ENCODE data around the gene SEMA3E.

The SEMA3E gene

GRCh38 chr7:83655951-83656556, 7.1 kb upstream of the SEMA3E start:
- H3K14ac ChIP-seq (ENCODE audit: low read length in 2 of 2), result no peak overlapping the region
- DNase-seq, result peak; percentile 66

GRCh38 chr7:83652481-83652880, 3.5 kb upstream of the SEMA3E start:
- H3K14ac ChIP-seq (ENCODE audit: low read length in 2 of 2), result no peak overlapping the region
- no peak overlapping the region for H3K4ac ChIP-seq (ENCODE audit: low read depth in 1 of 2, low read length in 2 of 2)
- H2BK15ac ChIP-seq (ENCODE audit: low read depth, poor library complexity, severe bottlenecking), result no peak overlapping the region
- peaks cover 3% of the 10 kb centered on the region for H3K4me1 ChIP-seq (ENCODE audit: control insufficient read depth, insufficient read depth, low read depth, low read length)
- H3K4me3 ChIP-seq (ENCODE audit: insufficient read depth in 1 of 2, low read depth in 1 of 2, low read length in 2 of 2), result no peak overlapping the region
- H2BK12ac ChIP-seq (ENCODE audit: low read length in 2 of 2), result no peak overlapping the region
- H4K91ac ChIP-seq (ENCODE audit: low read length), result no peak overlapping the region
- no peaks in the 10 kb centered on the region for H3K27me3 ChIP-seq (ENCODE audit: control insufficient read depth in 1 of 2, insufficient read depth in 1 of 2, low read length in 2 of 2)
- no peaks in the 10 kb centered on the region for H3K9me3 ChIP-seq (ENCODE audit: control insufficient read depth, low read length)
- no peak overlapping the region for H4K8ac ChIP-seq (ENCODE audit: low read length)
- H3K27ac ChIP-seq (ENCODE audit: low read length, poor library complexity, severe bottlenecking), result no peak overlapping the region
- no peak overlapping the region for H2BK120ac ChIP-seq (ENCODE audit: low read depth, low read length)
- no peak overlapping the region for H2AK5ac ChIP-seq (ENCODE audit: low read length, severe bottlenecking)
- H2BK5ac ChIP-seq (ENCODE audit: low read depth, low read length, poor library complexity, severe bottlenecking), result no peak overlapping the region
- no peaks in the 10 kb centered on the region for H3K79me1 ChIP-seq (replicated peaks; ENCODE audit: low read length, poor library complexity, severe bottlenecking)
- no peak overlapping the region for H3K18ac ChIP-seq (ENCODE audit: low read depth in 1 of 2, low read length in 2 of 2)
- no peak for DNase-seq
- H3K4me2 ChIP-seq (ENCODE audit: low read length, poor library complexity, severe bottlenecking), result no peak overlapping the region
- 100% methylated on average over 1 of the region's 1 CpG for WGBS
- H2AFZ ChIP-seq (ENCODE audit: low read depth, low read length), result no peak overlapping the region
- H3K36me3 ChIP-seq (ENCODE audit: control insufficient read depth in 1 of 2, insufficient read depth in 2 of 2, low read depth in 1 of 2, low read length in 2 of 2), result no peaks in the 10 kb centered on the region
- no peak overlapping the region for H3K23ac ChIP-seq (ENCODE audit: low read length in 2 of 2)
- no peak overlapping the region for H3K9ac ChIP-seq (ENCODE audit: low read length)

More at GRCh38 chr7:83655951-83656556, 7.1 kb upstream of the SEMA3E start:
- Histone ChIP-seq H3K27me3 (ENCODE audit: control insufficient read depth in 1 of 2, insufficient read depth in 1 of 2, low read length in 2 of 2) (no peaks in the 10 kb centered on the region), H3K9me3 (ENCODE audit: control insufficient read depth, low read length) (no peaks in the 10 kb centered on the region), H3K4me2 (ENCODE audit: low read length, poor library complexity, severe bottlenecking) (no peak overlapping the region), H4K91ac (ENCODE audit: low read length) (no peak overlapping the region), H2BK5ac (ENCODE audit: low read depth, low read length, poor library complexity, severe bottlenecking) (no peak overlapping the region), H2BK12ac (ENCODE audit: low read length in 2 of 2) (no peak overlapping the region), H2AK5ac (ENCODE audit: low read length, severe bottlenecking) (no peak overlapping the region), H3K4me1 (ENCODE audit: control insufficient read depth, insufficient read depth, low read depth, low read length) (no peaks in the 10 kb centered on the region), H2BK15ac (ENCODE audit: low read depth, poor library complexity, severe bottlenecking) (no peak overlapping the region), H3K18ac (ENCODE audit: low read depth in 1 of 2, low read length in 2 of 2) (no peak overlapping the region), H3K4me3 (ENCODE audit: insufficient read depth in 1 of 2, low read depth in 1 of 2, low read length in 2 of 2) (no peak overlapping the region), H3K27ac (ENCODE audit: low read length, poor library complexity, severe bottlenecking) (no peak overlapping the region), H2AFZ (ENCODE audit: low read depth, low read length) (no peak overlapping the region), H3K23ac (ENCODE audit: low read length in 2 of 2) (no peak overlapping the region), H3K4ac (ENCODE audit: low read depth in 1 of 2, low read length in 2 of 2) (no peak overlapping the region), H4K8ac (ENCODE audit: low read length) (no peak overlapping the region), H2BK120ac (ENCODE audit: low read depth, low read length) (no peak overlapping the region), H3K79me1 (replicated peaks; ENCODE audit: low read length, poor library complexity, severe bottlenecking) (no peaks in the 10 kb centered on the region), H3K36me3 (ENCODE audit: control insufficient read depth in 1 of 2, insufficient read depth in 2 of 2, low read depth in 1 of 2, low read length in 2 of 2) (no peaks in the 10 kb centered on the region), H3K9ac (ENCODE audit: low read length) (no peak overlapping the region)
- WGBS, result 5% methylated on average over 2 of the region's 2 CpGs

GRCh38 chr7:83649701-83650100, 762 bp upstream of the SEMA3E start:
- Histone ChIP-seq H2AK5ac (ENCODE audit: low read length, severe bottlenecking) (no peak overlapping the region), H2AFZ (ENCODE audit: low read depth, low read length) (no peak overlapping the region), H3K79me1 (replicated peaks; ENCODE audit: low read length, poor library complexity, severe bottlenecking) (no peaks in the 10 kb centered on the region), H2BK120ac (ENCODE audit: low read depth, low read length) (no peak overlapping the region), H3K4me3 (ENCODE audit: insufficient read depth in 1 of 2, low read depth in 1 of 2, low read length in 2 of 2) (no peak overlapping the region), H3K4me2 (ENCODE audit: low read length, poor library complexity, severe bottlenecking) (no peak overlapping the region), H3K27me3 (ENCODE audit: control insufficient read depth in 1 of 2, insufficient read depth in 1 of 2, low read length in 2 of 2) (no peaks in the 10 kb centered on the region), H3K18ac (ENCODE audit: low read depth in 1 of 2, low read length in 2 of 2) (no peak overlapping the region), H3K4ac (ENCODE audit: low read depth in 1 of 2, low read length in 2 of 2) (no peak overlapping the region), H4K8ac (ENCODE audit: low read length) (no peak overlapping the region), H3K23ac (ENCODE audit: low read length in 2 of 2) (no peak overlapping the region), H2BK12ac (ENCODE audit: low read length in 2 of 2) (no peak overlapping the region), H4K91ac (ENCODE audit: low read length) (no peak overlapping the region), H2BK15ac (ENCODE audit: low read depth, poor library complexity, severe bottlenecking) (no peak overlapping the region), H3K14ac (ENCODE audit: low read length in 2 of 2) (no peak overlapping the region), H3K9ac (ENCODE audit: low read length) (no peak overlapping the region), H2BK5ac (ENCODE audit: low read depth, low read length, poor library complexity, severe bottlenecking) (no peak overlapping the region), H3K36me3 (ENCODE audit: control insufficient read depth in 1 of 2, insufficient read depth in 2 of 2, low read depth in 1 of 2, low read length in 2 of 2) (no peaks in the 10 kb centered on the region), H3K4me1 (ENCODE audit: control insufficient read depth, insufficient read depth, low read depth, low read length) (peaks cover 3% of the 10 kb centered on the region), H3K27ac (ENCODE audit: low read length, poor library complexity, severe bottlenecking) (no peak overlapping the region), H3K9me3 (ENCODE audit: control insufficient read depth, low read length) (no peaks in the 10 kb centered on the region)
- no peak for DNase-seq

GRCh38 chr7:83646027-83646426, 2.9 kb downstream of the SEMA3E start:
- H3K4me3 ChIP-seq (ENCODE audit: insufficient read depth in 1 of 2, low read depth in 1 of 2, low read length in 2 of 2), result no peak overlapping the region
- H2BK120ac ChIP-seq (ENCODE audit: low read depth, low read length), result no peak overlapping the region
- no peaks in the 10 kb centered on the region for H3K27me3 ChIP-seq (ENCODE audit: control insufficient read depth in 1 of 2, insufficient read depth in 1 of 2, low read length in 2 of 2)
- H3K36me3 ChIP-seq (ENCODE audit: control insufficient read depth in 1 of 2, insufficient read depth in 2 of 2, low read depth in 1 of 2, low read length in 2 of 2), result no peaks in the 10 kb centered on the region
- no peak overlapping the region for H3K14ac ChIP-seq (ENCODE audit: low read length in 2 of 2)
- H3K4ac ChIP-seq (ENCODE audit: low read depth in 1 of 2, low read length in 2 of 2), result no peak overlapping the region
- no peak overlapping the region for H2BK15ac ChIP-seq (ENCODE audit: low read depth, poor library complexity, severe bottlenecking)
- H4K8ac ChIP-seq (ENCODE audit: low read length), result no peak overlapping the region
- no peak overlapping the region for H2AK5ac ChIP-seq (ENCODE audit: low read length, severe bottlenecking)
- H3K9me3 ChIP-seq (ENCODE audit: control insufficient read depth, low read length), result no peaks in the 10 kb centered on the region
- H3K18ac ChIP-seq (ENCODE audit: low read depth in 1 of 2, low read length in 2 of 2), result no peak overlapping the region
- no peak for DNase-seq
- no peak overlapping the region for H3K4me2 ChIP-seq (ENCODE audit: low read length, poor library complexity, severe bottlenecking)
- WGBS, result no CpG with 5 or more reads among the region's 3 CpGs
- no peak overlapping the region for H2BK5ac ChIP-seq (ENCODE audit: low read depth, low read length, poor library complexity, severe bottlenecking)
- H3K4me1 ChIP-seq (ENCODE audit: control insufficient read depth, insufficient read depth, low read depth, low read length), result peaks cover 3% of the 10 kb centered on the region
- no peaks in the 10 kb centered on the region for H3K79me1 ChIP-seq (replicated peaks; ENCODE audit: low read length, poor library complexity, severe bottlenecking)
- no peak overlapping the region for H4K91ac ChIP-seq (ENCODE audit: low read length)
- H3K9ac ChIP-seq (ENCODE audit: low read length), result no peak overlapping the region
- H2BK12ac ChIP-seq (ENCODE audit: low read length in 2 of 2), result no peak overlapping the region
- H2AFZ ChIP-seq (ENCODE audit: low read depth, low read length), result no peak overlapping the region
- no peak overlapping the region for H3K23ac ChIP-seq (ENCODE audit: low read length in 2 of 2)
- no peak overlapping the region for H3K27ac ChIP-seq (ENCODE audit: low read length, poor library complexity, severe bottlenecking)

All from mesenchymal stem cell (in vitro differentiated cells and primary cell).